ENCODE results near the gene KCNJ8.
"Not testable (repeated sequence)": the region's sequence is repeated elsewhere in the genome, so short reads cannot be mapped to it uniquely, and the experiment has no call there.

Gene KCNJ8

DNA sequence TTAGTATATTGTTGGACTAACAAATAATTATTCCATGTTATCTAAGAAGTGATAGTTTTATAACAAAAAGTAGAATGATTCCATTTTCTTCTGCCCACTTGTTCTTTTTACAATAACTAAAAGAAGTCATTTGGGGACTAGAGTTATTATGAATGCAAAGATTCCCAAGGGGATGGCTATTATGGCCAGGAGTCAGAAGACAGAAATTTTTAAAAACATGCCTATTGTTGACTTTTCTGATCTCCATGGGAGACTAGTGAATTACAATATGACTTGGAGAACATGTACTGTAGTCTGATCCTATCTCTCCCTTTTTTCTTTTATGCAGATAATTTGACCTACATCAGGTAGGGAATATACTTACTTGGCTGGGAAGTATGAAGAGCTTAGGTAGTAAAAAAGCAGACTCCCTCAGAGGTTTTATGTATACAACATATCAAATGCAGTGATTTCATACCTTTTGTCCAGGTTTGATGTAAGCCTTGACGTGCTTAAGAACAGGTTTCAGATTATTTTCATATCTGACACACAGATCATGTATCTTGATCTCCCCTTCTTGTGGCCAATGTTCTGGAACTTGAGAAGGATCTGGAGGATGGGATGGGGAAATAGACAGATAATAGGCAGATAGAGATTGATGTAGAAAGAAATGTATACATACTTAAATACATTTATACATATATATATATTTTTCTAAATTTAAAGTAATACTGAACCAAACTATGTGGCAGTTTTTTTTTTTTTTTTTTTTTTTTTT, 41.0 kb upstream of the KCNJ8 start:
- Histone ChIP-seq H3K4me1 (ENCODE audit: insufficient read depth, poor library complexity, severe bottlenecking) (peaks cover 7% of the 10 kb centered on the region), H3K4me3 (ENCODE audit: severe bottlenecking) (no peak overlapping the region), H3K27ac (ENCODE audit: poor library complexity, severe bottlenecking) (no peak overlapping the region), H3K27me3 (ENCODE audit: insufficient read depth, poor library complexity, severe bottlenecking) (no peaks in the 10 kb centered on the region), H3K36me3 (ENCODE audit: low read depth) (no peaks in the 10 kb centered on the region), H3K9me3 (ENCODE audit: severe bottlenecking) (no peaks in the 10 kb centered on the region)
- no peak for DNase-seq (ENCODE audit: low spot score)
- TF ChIP-seq, protein P1, sequence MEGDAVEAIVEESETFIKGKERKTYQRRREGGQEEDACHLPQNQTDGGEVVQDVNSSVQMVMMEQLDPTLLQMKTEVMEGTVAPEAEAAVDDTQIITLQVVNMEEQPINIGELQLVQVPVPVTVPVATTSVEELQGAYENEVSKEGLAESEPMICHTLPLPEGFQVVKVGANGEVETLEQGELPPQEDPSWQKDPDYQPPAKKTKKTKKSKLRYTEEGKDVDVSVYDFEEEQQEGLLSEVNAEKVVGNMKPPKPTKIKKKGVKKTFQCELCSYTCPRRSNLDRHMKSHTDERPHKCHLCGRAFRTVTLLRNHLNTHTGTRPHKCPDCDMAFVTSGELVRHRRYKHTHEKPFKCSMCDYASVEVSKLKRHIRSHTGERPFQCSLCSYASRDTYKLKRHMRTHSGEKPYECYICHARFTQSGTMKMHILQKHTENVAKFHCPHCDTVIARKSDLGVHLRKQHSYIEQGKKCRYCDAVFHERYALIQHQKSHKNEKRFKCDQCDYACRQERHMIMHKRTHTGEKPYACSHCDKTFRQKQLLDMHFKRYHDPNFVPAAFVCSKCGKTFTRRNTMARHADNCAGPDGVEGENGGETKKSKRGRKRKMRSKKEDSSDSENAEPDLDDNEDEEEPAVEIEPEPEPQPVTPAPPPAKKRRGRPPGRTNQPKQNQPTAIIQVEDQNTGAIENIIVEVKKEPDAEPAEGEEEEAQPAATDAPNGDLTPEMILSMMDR (IDR thresholded peaks at IDR 0.05; ENCODE audit: poor library complexity, severe bottlenecking): no peak
- no peak for ATAC-seq (ENCODE audit: low read depth)

DNA sequence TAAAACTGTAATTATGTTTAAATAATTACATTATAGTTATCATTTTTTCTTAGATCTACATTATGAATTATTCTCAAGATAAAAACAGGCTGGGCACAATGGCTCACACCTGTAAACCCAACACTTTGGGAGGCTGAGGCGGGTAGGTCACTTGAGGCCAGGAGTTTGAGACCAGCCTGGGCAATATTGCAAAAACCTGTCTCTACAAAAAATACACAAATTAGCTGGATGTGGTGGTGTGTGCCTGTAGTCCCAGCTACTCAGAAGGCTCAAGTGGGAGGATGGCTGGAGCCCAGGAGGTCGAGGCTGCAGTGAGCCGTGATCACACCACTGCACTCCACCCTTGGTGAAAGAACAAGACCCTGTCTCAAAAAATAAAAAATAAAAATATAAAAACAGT, 40.3 kb upstream of the KCNJ8 start:
- Histone ChIP-seq H3K9me3 (ENCODE audit: severe bottlenecking) (no peaks in the 10 kb centered on the region), H3K36me3 (ENCODE audit: low read depth) (no peaks in the 10 kb centered on the region), H3K4me3 (ENCODE audit: severe bottlenecking) (no peak overlapping the region), H3K4me1 (ENCODE audit: insufficient read depth, poor library complexity, severe bottlenecking) (peaks cover 7% of the 10 kb centered on the region), H3K27ac (ENCODE audit: poor library complexity, severe bottlenecking) (no peak overlapping the region), H3K27me3 (ENCODE audit: insufficient read depth, poor library complexity, severe bottlenecking) (no peaks in the 10 kb centered on the region)
- DNase-seq (ENCODE audit: low spot score) (no peak), ATAC-seq (ENCODE audit: low read depth) (no peak)
- TF ChIP-seq, protein P1 (IDR thresholded peaks at IDR 0.05; ENCODE audit: poor library complexity, severe bottlenecking): no peak

DNA sequence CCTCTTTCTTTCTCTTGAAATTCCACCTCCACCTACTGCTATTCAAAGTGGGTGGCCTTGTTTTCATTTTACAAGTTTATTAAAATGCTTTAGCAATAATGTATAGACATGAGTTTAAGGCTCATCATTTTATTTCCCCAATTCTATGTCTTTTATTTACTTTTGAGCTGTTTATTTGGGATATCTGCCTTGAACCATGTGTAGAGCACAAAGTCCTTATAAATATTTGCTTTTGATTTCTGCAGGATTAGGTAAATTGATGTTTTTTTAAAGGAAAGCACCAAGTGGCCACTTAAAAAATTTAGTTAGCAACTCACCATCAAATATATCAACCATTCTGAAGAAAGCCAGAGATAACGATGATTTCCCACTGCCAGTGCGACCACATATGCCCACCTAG, 39.8 kb upstream of the KCNJ8 start:
- Histone ChIP-seq H3K9me3 (ENCODE audit: severe bottlenecking) (no peaks in the 10 kb centered on the region), H3K4me3 (ENCODE audit: severe bottlenecking) (no peak overlapping the region), H3K27me3 (ENCODE audit: insufficient read depth, poor library complexity, severe bottlenecking) (no peaks in the 10 kb centered on the region), H3K36me3 (ENCODE audit: low read depth) (no peaks in the 10 kb centered on the region), H3K27ac (ENCODE audit: poor library complexity, severe bottlenecking) (no peak overlapping the region), H3K4me1 (ENCODE audit: insufficient read depth, poor library complexity, severe bottlenecking) (peaks cover 5% of the 10 kb centered on the region)
- DNase-seq (ENCODE audit: low spot score) (no peak), ATAC-seq (ENCODE audit: low read depth) (no peak)
- TF ChIP-seq, protein P1 (IDR thresholded peaks at IDR 0.05; ENCODE audit: poor library complexity, severe bottlenecking): no peak

- TF ChIP-seq, protein P1 (IDR thresholded peaks at IDR 0.05; ENCODE audit: poor library complexity, severe bottlenecking): no peak
- Histone ChIP-seq H3K36me3 (ENCODE audit: low read depth) (no peaks in the 10 kb centered on the region), H3K9me3 (ENCODE audit: severe bottlenecking) (no peaks in the 10 kb centered on the region), H3K27ac (ENCODE audit: poor library complexity, severe bottlenecking) (no peak overlapping the region), H3K27me3 (ENCODE audit: insufficient read depth, poor library complexity, severe bottlenecking) (no peaks in the 10 kb centered on the region), H3K4me3 (ENCODE audit: severe bottlenecking) (no peak overlapping the region), H3K4me1 (ENCODE audit: insufficient read depth, poor library complexity, severe bottlenecking) (no peaks in the 10 kb centered on the region)
- ATAC-seq (ENCODE audit: low read depth) (no peak), DNase-seq (ENCODE audit: low spot score) (no peak)
Measured at GRCh38 chr12:21813751-21814150, 39.2 kb upstream of the KCNJ8 start.

DNA sequence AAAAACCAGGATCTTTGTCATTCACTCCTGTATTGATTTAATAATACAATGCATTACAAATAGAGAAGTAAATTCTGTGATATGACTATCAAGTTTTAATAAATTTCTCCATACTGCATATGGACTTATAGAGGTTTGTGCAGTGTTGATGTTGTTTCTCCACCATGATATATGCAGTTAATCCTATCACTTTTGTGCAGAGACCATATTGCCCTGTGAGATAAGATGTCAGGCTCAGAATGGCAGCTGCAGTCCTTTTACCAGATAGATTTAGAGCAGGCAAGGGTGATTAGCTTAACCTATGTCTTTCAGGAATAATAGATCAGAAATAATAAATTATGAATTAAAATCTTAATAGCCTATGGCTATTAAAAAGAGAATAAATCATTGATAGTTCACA, 38.6 kb upstream of the KCNJ8 start:
- ATAC-seq (ENCODE audit: low read depth) (no peak), DNase-seq (ENCODE audit: low spot score) (no peak)
- Histone ChIP-seq H3K4me1 (ENCODE audit: insufficient read depth, poor library complexity, severe bottlenecking) (no peaks in the 10 kb centered on the region), H3K9me3 (ENCODE audit: severe bottlenecking) (no peaks in the 10 kb centered on the region), H3K27ac (ENCODE audit: poor library complexity, severe bottlenecking) (no peak overlapping the region), H3K27me3 (ENCODE audit: insufficient read depth, poor library complexity, severe bottlenecking) (no peaks in the 10 kb centered on the region), H3K4me3 (ENCODE audit: severe bottlenecking) (no peak overlapping the region), H3K36me3 (ENCODE audit: low read depth) (no peaks in the 10 kb centered on the region)
- TF ChIP-seq, protein P1 (IDR thresholded peaks at IDR 0.05; ENCODE audit: poor library complexity, severe bottlenecking): no peak

GRCh38 chr12:21812340-21812739, 37.8 kb upstream of the KCNJ8 start:
- H3K27ac ChIP-seq (ENCODE audit: poor library complexity, severe bottlenecking); ATAC-seq (ENCODE audit: low read depth); H3K27me3 ChIP-seq (ENCODE audit: insufficient read depth, poor library complexity, severe bottlenecking): not testable (repeated sequence)

More at GRCh38 chr12:21812340-21812739, 37.8 kb upstream of the KCNJ8 start:
- not testable (repeated sequence) for H3K4me1 ChIP-seq (ENCODE audit: insufficient read depth, poor library complexity, severe bottlenecking); H3K4me3 ChIP-seq (ENCODE audit: severe bottlenecking); H3K36me3 ChIP-seq (ENCODE audit: low read depth); H3K9me3 ChIP-seq (ENCODE audit: severe bottlenecking); DNase-seq (ENCODE audit: low spot score)

All from RWPE2 (cell line).